Tibial nerve (tissue), 4 donors: ENCODE data around the gene TCEAL9. TPM values are rescaled to one million over a fixed set of nuclear protein-coding genes. Genes with fewer than 3 reads are reported as not detected.

Experiments used
- DNase-seq, 2 donors: peaks; one replicate each; pipeline ENCODE4 v3.0.0-alpha.2; 2019; ENCODE audit warnings: low spot score in 2 of 2
- H3K27ac ChIP-seq, 4 donors: fragments of 200-600 bp; sonication (generic) in 3 of 4; one replicate each; pipeline ENCODE4 v1.5.1; 2017 to 2019; ENCODE audit warnings: mild to moderate bottlenecking in 1 of 4
- H3K27me3 ChIP-seq, 2 donors: fragments of 200-600 bp; sonication (generic) in 1 of 2; one replicate each; pipeline versions ENCODE4 v1.5.1 to v1.6.0; 2017 to 2019
- H3K36me3 ChIP-seq, 3 donors: fragments of 200-600 bp; sonication (generic); one replicate each; pipeline ENCODE4 v1.5.1; 2018 to 2019
- H3K4me1 ChIP-seq, 4 donors: fragments of 200-600 bp; sonication (generic) in 3 of 4; one replicate each; pipeline ENCODE4 v1.5.1; 2017 to 2019
- H3K4me3 ChIP-seq, 4 donors: fragments of 200-600 bp; sonication (generic) in 3 of 4; one replicate each; pipeline ENCODE4 v1.5.1; 2017 to 2019; ENCODE audit warnings: mild to moderate bottlenecking in 1 of 4, moderate library complexity in 1 of 4
- H3K9me3 ChIP-seq, 4 donors: fragments of 200-600 bp; sonication (generic) in 3 of 4; one replicate each; pipeline ENCODE4 v1.5.1; 2017 to 2019
- CTCF ChIP-seq, 5 experiments: fragments of 200-600 bp in 3 of 5; fragments of 450-650 bp in 2 of 5; sonication (generic) in 3 of 5; IDR thresholded peaks; one replicate each; pipeline ENCODE4 v1.5.1; 2016 to 2019; ENCODE audit warnings: antibody characterized with exemption in 5 of 5, mild to moderate bottlenecking in 3 of 5, moderate library complexity in 2 of 5
- EP300 ChIP-seq, 2 donors: sonication (generic); formaldehyde crosslinking; IDR thresholded peaks; one replicate each; pipeline ENCODE4 v1.6.1; 2017; ENCODE audit warnings: antibody characterized with exemption in 2 of 2, mild to moderate bottlenecking in 1 of 2
- POLR2A ChIP-seq, 2 donors: fragments of 450-650 bp; IDR thresholded peaks; one replicate each; pipeline ENCODE4 v1.6.1; 2017; ENCODE audit warnings: antibody characterized with exemption in 2 of 2, mild to moderate bottlenecking in 2 of 2, moderate library complexity in 2 of 2
- WGBS, 2 donors: methylation state at CpG; one replicate each; pipeline ENCODE4 v1.1.5; 2018; 5-methylcytosine and 5-hydroxymethylcytosine counted together
- total RNA-seq, 4 donors: library from RNA; depleted of rRNA; stranded (reverse); fragments of >200 nt; gene quantifications; one replicate each; pipeline ENCODE4 v1.1.0, GENCODE V29; 2016

The TCEAL9 gene
- total RNA-seq, 4 donors from 2014 or later = 49.2 to 114 (median 55.4) TPM

GRCh38 chrX:103373581-103373980 lies 17.3 kb downstream of the TCEAL9 start:
- no peaks in the 10 kb centered on the region for H3K9me3 ChIP-seq
- peaks cover 0 to 28% of the 10 kb centered on the region in 2 donors for H3K27me3 ChIP-seq
- no peak overlapping the region for H3K4me3 ChIP-seq
- no peak for TF ChIP-seq EP300 (IDR thresholded peaks at IDR 0.05)
- no peak for TF ChIP-seq POLR2A (IDR thresholded peaks at IDR 0.05)
- TF ChIP-seq CTCF (IDR thresholded peaks at IDR 0.05) = no peak
- no peak for DNase-seq
- H3K27ac ChIP-seq = no peak overlapping the region
- no peaks in the 10 kb centered on the region for H3K4me1 ChIP-seq
- H3K36me3 ChIP-seq = no peaks in the 10 kb centered on the region
- WGBS, 2 donors = 77 to 95% methylated on average over 3 of the region's 3 CpGs

GRCh38 chrX:103376118-103376978 lies 20.0 kb downstream of the TCEAL9 start, which contains the start of gene BEX3:
Gene BEX3 (plus strand): TSS chrX:103376538. CDS start chrX:103377522, 984 bp downstream.
- Histone ChIP-seq H3K4me3 (peak within 1 kb of the TSS; percentile 48 to 79 (median 64)), H3K9me3 (no peaks in the 10 kb centered on the region), H3K27ac (peak within 1 kb of the TSS; percentile 77 to 92 (median 87)), H3K4me1 (no peaks in the 10 kb centered on the region), H3K36me3 (no peaks in the 10 kb centered on the region), H3K27me3 (peaks cover 0 to 27% of the 10 kb centered on the region in 2 donors)
- peak; percentile 6 to 15 for DNase-seq
- peak in 1 of 2 donors; percentile 63 for TF ChIP-seq POLR2A (IDR thresholded peaks at IDR 0.05)
- peak; percentile 15 to 71 for TF ChIP-seq EP300 (IDR thresholded peaks at IDR 0.05)
- no peak for TF ChIP-seq CTCF (IDR thresholded peaks at IDR 0.05)
- 9 to 44% methylated on average over 16 to 36 of the region's 62 CpGs for WGBS, 2 donors

GRCh38 chrX:103376979-103377324 lies 20.6 kb downstream of the TCEAL9 start:
- Histone ChIP-seq H3K4me1 (no peaks in the 10 kb centered on the region), H3K4me3 (peak overlapping the region; percentile 48 to 79 (median 64)), H3K27ac (peak overlapping the region; percentile 77 to 92 (median 87)), H3K27me3 (peaks cover 0 to 24% of the 10 kb centered on the region in 2 donors), H3K36me3 (no peaks in the 10 kb centered on the region), H3K9me3 (no peaks in the 10 kb centered on the region)
- no peak for DNase-seq
- TF ChIP-seq CTCF (IDR thresholded peaks at IDR 0.05) (no peak), EP300 (IDR thresholded peaks at IDR 0.05) (no peak), POLR2A (IDR thresholded peaks at IDR 0.05) (no peak)
- WGBS, 2 donors = 0 to 47% methylated on average over 1 to 19 of the region's 19 CpGs

GRCh38 chrX:103378990-103379389 lies 22.7 kb downstream of the TCEAL9 start:
- DNase-seq = no peak
- no peak overlapping the region for H3K4me3 ChIP-seq
- no peaks in the 10 kb centered on the region for H3K36me3 ChIP-seq
- peaks cover 0 to 24% of the 10 kb centered on the region in 2 donors for H3K27me3 ChIP-seq
- H3K9me3 ChIP-seq = no peaks in the 10 kb centered on the region
- no peaks in the 10 kb centered on the region for H3K4me1 ChIP-seq
- TF ChIP-seq EP300 (IDR thresholded peaks at IDR 0.05) (no peak), POLR2A (IDR thresholded peaks at IDR 0.05) (no peak), CTCF (IDR thresholded peaks at IDR 0.05) (no peak)
- WGBS, 2 donors = 61 to 71% methylated on average over 2 of the region's 2 CpGs
- no peak overlapping the region for H3K27ac ChIP-seq

- WGBS, 2 donors = 90 to 96% methylated on average over 1 of the region's 1 CpG
Observed at GRCh38 chrX:103382877-103383276, 26.6 kb downstream of the TCEAL9 start.

More at GRCh38 chrX:103382877-103383276, 26.6 kb downstream of the TCEAL9 start:
- DNase-seq = no peak
- TF ChIP-seq POLR2A (IDR thresholded peaks at IDR 0.05) = no peak
- no peak for TF ChIP-seq CTCF (IDR thresholded peaks at IDR 0.05)
- TF ChIP-seq EP300 (IDR thresholded peaks at IDR 0.05) = no peak
- peaks cover 0 to 6% of the 10 kb centered on the region in 2 donors for H3K27me3 ChIP-seq
- no peaks in the 10 kb centered on the region for H3K9me3 ChIP-seq
- H3K4me3 ChIP-seq = no peak overlapping the region
- H3K27ac ChIP-seq = no peak overlapping the region
- H3K4me1 ChIP-seq = no peaks in the 10 kb centered on the region
- H3K36me3 ChIP-seq = no peaks in the 10 kb centered on the region
